OCI-LY3 (cell line): ENCODE measurements around the gene MMP14.
"Not testable (repeated sequence)": the region's sequence is repeated elsewhere in the genome, so short reads cannot be mapped to it uniquely, and the experiment has no call there.

Experiments
- H2AFZ ChIP-seq: fragments of 200-600, 300-600 bp; shearing (Covaris generic); 2 replicates; pipeline ENCODE4 v1.6.0; 2014; ENCODE audit warnings: antibody characterized with exemption, low read depth, low read length
- H3K27ac ChIP-seq: fragments of 200-600, 300-600 bp; sonication (generic); 2 replicates; pipeline ENCODE4 v1.5.1; 2014; ENCODE audit warnings: mild to moderate bottlenecking, low read length, moderate library complexity, mixed read lengths
- H3K27me3 ChIP-seq: fragments of 200-600, 300-600 bp; sonication (generic); 2 replicates; pipeline ENCODE4 v1.6.1; 2014; ENCODE audit warnings: low read depth, low read length, mixed read lengths
- H3K36me3 ChIP-seq: fragments of 200-600, 300-600 bp; sonication (generic); replicated peaks from 2 replicates; pipeline ENCODE3; 2014; ENCODE audit warnings: low read depth, low read length, mixed read lengths
- H3K4me1 ChIP-seq: fragments of 300-600, 200-600 bp; sonication (generic); 2 replicates; pipeline ENCODE4 v1.6.1; 2014; ENCODE audit warnings: low read length, mixed read lengths
- H3K4me2 ChIP-seq: fragments of 200-600, 300-600 bp; sonication (generic); 2 replicates; pipeline ENCODE4 v1.6.1; 2014; ENCODE audit warnings: low read length, mixed read lengths
- H3K4me3 ChIP-seq: fragments of 300-600, 200-600 bp; sonication (generic); 2 replicates; pipeline ENCODE4 v1.5.1; 2014; ENCODE audit warnings: antibody characterized with exemption, mild to moderate bottlenecking, low read length, moderate library complexity
- H3K79me2 ChIP-seq: fragments of 300-600, 200-600 bp; shearing (Covaris generic); 2 replicates; pipeline ENCODE4 v1.6.1; 2014; ENCODE audit warnings: mild to moderate bottlenecking, low read length, mixed read lengths
- H3K9ac ChIP-seq: fragments of 300-600, 200-600 bp; shearing (Covaris generic); 2 replicates; pipeline ENCODE4 v1.6.0; 2014; ENCODE audit warnings: mild to moderate bottlenecking, low read length, moderate library complexity
- H3K9me3 ChIP-seq: fragments of 200-600, 300-600 bp; shearing (Covaris generic); 2 replicates; pipeline ENCODE4 v1.6.1; 2014; ENCODE audit warnings: low read length, mixed read lengths; ENCODE audit not compliant: insufficient read depth
- H4K20me1 ChIP-seq: fragments of 200-600, 300-600 bp; sonication (generic); 2 replicates; pipeline ENCODE4 v1.6.1; 2016; ENCODE audit warnings: low read length, mixed read lengths; ENCODE audit not compliant: insufficient read depth
- EZH2phosphoT487 ChIP-seq: fragments of 200-600 bp; shearing (Covaris generic); IDR thresholded peaks from 2 replicates; pipeline ENCODE4 v1.6.1; 2018; ENCODE audit warnings: antibody characterized with exemption, mixed run types, low read depth
- TF ChIP-seq, protein P1 (sequence below): fragments of 200-600, 300-600 bp; sonication (generic); IDR thresholded peaks from 2 replicates; pipeline ENCODE4 v1.5.1; 2014; ENCODE audit warnings: antibody characterized with exemption, low read length, low read depth

Gene MMP14

DNA sequence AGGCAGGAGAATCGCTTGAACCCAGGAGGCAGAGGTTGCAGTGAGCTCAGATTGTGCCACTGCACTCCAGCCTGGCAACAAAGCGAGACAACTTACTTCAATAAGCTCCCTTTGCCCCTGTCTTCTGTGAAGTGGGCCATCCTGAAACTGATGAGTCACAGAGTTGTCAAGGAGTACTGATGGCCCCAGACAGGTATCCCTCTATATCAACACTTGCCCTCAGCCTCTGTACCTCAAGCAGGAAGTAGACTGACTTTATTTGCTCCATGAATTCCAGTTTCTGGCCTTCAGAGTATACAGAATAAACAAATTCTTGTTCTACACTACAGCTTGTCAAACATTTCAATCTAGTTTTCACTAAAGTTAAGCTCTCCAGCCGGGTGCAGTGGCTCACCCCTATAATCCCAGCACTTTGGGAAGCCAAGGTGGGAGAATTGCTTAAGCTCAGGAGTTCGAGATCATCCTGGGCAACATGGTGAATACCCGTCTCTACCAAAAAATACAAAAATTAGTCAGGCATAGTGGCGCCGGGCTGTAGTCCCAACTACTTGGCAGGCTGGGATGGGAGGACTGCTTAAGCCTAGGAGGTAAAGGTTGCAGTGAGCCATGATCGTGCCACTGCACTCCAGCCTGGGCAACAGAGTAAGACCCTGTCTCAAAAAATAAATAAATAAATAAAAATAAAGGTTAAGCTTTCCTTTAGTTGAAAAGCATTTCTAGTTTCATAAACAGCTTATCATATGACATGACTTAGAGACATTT is 18.8 kb downstream of the MMP14 start:
- TF ChIP-seq, protein P1, sequence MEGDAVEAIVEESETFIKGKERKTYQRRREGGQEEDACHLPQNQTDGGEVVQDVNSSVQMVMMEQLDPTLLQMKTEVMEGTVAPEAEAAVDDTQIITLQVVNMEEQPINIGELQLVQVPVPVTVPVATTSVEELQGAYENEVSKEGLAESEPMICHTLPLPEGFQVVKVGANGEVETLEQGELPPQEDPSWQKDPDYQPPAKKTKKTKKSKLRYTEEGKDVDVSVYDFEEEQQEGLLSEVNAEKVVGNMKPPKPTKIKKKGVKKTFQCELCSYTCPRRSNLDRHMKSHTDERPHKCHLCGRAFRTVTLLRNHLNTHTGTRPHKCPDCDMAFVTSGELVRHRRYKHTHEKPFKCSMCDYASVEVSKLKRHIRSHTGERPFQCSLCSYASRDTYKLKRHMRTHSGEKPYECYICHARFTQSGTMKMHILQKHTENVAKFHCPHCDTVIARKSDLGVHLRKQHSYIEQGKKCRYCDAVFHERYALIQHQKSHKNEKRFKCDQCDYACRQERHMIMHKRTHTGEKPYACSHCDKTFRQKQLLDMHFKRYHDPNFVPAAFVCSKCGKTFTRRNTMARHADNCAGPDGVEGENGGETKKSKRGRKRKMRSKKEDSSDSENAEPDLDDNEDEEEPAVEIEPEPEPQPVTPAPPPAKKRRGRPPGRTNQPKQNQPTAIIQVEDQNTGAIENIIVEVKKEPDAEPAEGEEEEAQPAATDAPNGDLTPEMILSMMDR: no peak
- Histone ChIP-seq H3K9me3 (no peaks in the 10 kb centered on the region), H3K4me2 (no peak overlapping the region), H3K36me3 (no peaks in the 10 kb centered on the region), H3K27me3 (no peaks in the 10 kb centered on the region), H3K79me2 (no peaks in the 10 kb centered on the region), H3K4me3 (no peak overlapping the region), H3K27ac (no peak overlapping the region), H3K4me1 (peaks cover 12% of the 10 kb centered on the region), H2AFZ (no peak overlapping the region), H4K20me1 (no peaks in the 10 kb centered on the region), H3K9ac (no peak overlapping the region)

DNA sequence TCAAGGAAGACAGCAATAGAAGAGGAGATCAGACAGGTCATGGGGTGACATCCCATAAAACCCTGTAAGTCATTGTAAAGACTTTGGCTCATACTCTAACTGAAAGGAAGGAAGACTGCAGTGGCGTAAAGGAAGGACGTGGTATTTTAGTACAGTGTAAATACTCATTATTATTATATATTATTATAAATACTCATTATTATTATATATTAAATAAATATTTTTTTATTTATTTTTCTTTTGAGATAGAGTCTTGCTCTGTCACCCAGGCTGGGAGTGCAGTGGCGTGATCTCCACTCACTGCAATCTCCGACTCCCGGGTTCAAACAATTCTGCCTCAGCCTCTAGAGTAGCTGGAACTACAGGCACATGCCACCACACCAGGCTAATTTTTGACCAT is 20.0 kb downstream of the MMP14 start:
- H3K27me3 ChIP-seq: no peaks in the 10 kb centered on the region
- H3K79me2 ChIP-seq: no peaks in the 10 kb centered on the region
- no peaks in the 10 kb centered on the region for H4K20me1 ChIP-seq
- no peak overlapping the region for H3K27ac ChIP-seq
- H3K36me3 ChIP-seq: no peaks in the 10 kb centered on the region
- H3K9me3 ChIP-seq: no peaks in the 10 kb centered on the region
- TF ChIP-seq EZH2phosphoT487: no peak
- TF ChIP-seq, protein P1: no peak
- H3K4me3 ChIP-seq: no peak overlapping the region
- peaks cover 12% of the 10 kb centered on the region for H3K4me1 ChIP-seq
- H3K4me2 ChIP-seq: no peak overlapping the region
- no peak overlapping the region for H3K9ac ChIP-seq
- no peak overlapping the region for H2AFZ ChIP-seq

DNA sequence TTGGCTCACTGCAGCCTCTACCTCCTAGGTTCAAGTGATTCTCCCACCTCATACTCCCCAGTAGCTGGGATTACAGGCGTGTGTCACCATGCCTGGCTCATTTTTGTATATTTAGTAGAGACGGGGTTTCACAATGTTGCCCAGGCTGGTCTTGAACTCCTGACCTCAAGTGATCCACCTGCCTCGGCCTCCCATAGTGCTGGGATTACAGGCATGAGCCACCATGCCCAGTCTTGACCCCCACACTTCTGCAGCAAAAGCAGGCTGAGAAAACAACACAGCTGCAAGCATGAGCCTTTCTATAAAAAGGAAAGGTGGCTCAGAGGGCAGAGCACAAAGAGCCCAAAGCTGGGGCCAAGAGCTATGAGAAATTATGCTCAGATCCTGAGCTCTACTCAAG is 24.0 kb downstream of the MMP14 start:
- not testable (repeated sequence) for H3K27ac ChIP-seq, H3K79me2 ChIP-seq, H2AFZ ChIP-seq, H3K36me3 ChIP-seq, H3K9ac ChIP-seq, H3K4me2 ChIP-seq, H3K27me3 ChIP-seq, H3K9me3 ChIP-seq, H4K20me1 ChIP-seq, H3K4me3 ChIP-seq, H3K4me1 ChIP-seq

DNA sequence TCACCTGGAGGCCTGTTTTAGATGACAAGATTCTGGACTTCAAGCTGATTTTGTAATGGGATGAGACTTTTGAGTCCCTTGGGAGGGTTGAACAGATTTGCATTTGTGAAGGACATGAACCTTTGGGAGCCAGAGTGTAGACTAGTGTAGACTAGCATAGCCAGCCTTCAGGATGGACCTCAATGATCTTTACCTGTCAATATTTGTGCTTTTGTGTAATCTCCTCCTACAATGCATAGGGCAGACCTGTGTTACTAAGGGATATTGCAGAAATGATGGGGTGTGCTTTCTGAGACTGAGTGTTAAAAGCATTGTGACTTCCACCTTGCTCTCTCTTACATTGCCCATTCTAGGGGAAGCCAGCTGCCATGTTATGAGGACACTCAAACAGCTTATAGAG is 25.3 kb downstream of the MMP14 start:
- H3K27me3 ChIP-seq: no peaks in the 10 kb centered on the region

More for the DNA sequence above, 25.3 kb downstream of the MMP14 start:
- Histone ChIP-seq H3K4me1 (peaks cover 8% of the 10 kb centered on the region; the same call in 1 of the 2 replicates), H3K79me2 (no peaks in the 10 kb centered on the region), H3K36me3 (no peaks in the 10 kb centered on the region), H4K20me1 (no peaks in the 10 kb centered on the region), H3K4me2 (no peak overlapping the region), H3K4me3 (no peak overlapping the region), H3K27ac (no peak overlapping the region), H3K9ac (no peak overlapping the region), H3K9me3 (no peaks in the 10 kb centered on the region), H2AFZ (no peak overlapping the region)
- TF ChIP-seq, protein P1: no peak
- no peak for TF ChIP-seq EZH2phosphoT487
